ENCODE results near the gene AFP. TPM values are rescaled to one million over a fixed set of nuclear protein-coding genes. Genes with fewer than 3 reads are reported as not detected.

The AFP gene
- total RNA-seq, 1 donor: not detected

DNA sequence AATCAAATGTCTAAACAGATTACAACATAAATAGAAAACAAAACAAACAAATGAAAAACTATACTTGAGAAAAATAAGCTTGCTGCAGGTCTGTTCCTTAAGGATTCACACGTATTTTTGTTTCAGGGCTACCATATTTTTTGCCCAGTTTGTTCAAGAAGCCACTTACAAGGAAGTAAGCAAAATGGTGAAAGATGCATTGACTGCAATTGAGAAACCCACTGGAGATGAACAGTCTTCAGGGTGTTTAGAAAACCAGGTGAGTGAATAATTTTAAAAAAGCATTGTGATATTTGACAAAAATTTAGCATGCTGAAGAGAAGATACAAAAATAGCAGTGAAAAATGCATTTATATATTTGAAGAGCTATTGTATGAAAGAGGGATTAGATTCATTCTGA, 2.0 kb downstream of the AFP start:
- no peak for DNase-seq (ENCODE audit: insufficient read length, low spot score, missing footprints)
- H3K36me3 ChIP-seq (ENCODE audit: insufficient read depth, low read length): no peaks in the 10 kb centered on the region
- no peak overlapping the region for H2AFZ ChIP-seq (ENCODE audit: low read length)
- no peaks in the 10 kb centered on the region for H3K9me3 ChIP-seq (ENCODE audit: low read depth, low read length)
- no peaks in the 10 kb centered on the region for H3K79me2 ChIP-seq (ENCODE audit: insufficient read depth, low read length)
- no peak overlapping the region for H3K4me2 ChIP-seq (ENCODE audit: insufficient read depth, low read length)
- no peak overlapping the region for H3K27ac ChIP-seq (ENCODE audit: low read depth, low read length)
- TF ChIP-seq, protein P1, sequence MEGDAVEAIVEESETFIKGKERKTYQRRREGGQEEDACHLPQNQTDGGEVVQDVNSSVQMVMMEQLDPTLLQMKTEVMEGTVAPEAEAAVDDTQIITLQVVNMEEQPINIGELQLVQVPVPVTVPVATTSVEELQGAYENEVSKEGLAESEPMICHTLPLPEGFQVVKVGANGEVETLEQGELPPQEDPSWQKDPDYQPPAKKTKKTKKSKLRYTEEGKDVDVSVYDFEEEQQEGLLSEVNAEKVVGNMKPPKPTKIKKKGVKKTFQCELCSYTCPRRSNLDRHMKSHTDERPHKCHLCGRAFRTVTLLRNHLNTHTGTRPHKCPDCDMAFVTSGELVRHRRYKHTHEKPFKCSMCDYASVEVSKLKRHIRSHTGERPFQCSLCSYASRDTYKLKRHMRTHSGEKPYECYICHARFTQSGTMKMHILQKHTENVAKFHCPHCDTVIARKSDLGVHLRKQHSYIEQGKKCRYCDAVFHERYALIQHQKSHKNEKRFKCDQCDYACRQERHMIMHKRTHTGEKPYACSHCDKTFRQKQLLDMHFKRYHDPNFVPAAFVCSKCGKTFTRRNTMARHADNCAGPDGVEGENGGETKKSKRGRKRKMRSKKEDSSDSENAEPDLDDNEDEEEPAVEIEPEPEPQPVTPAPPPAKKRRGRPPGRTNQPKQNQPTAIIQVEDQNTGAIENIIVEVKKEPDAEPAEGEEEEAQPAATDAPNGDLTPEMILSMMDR (IDR thresholded peaks at IDR 0.05; ENCODE audit: extremely low read depth, low read depth, low read length): no peak
- H3K4me3 ChIP-seq (ENCODE audit: insufficient read depth, low read length): no peak overlapping the region
- peaks cover 2% of the 10 kb centered on the region for H3K4me1 ChIP-seq (ENCODE audit: insufficient read depth, low read length)
- peaks cover 17% of the 10 kb centered on the region for H3K27me3 ChIP-seq (ENCODE audit: insufficient read depth, low read length)
- no peaks in the 10 kb centered on the region for H4K20me1 ChIP-seq (ENCODE audit: insufficient read depth, low read length)

DNA sequence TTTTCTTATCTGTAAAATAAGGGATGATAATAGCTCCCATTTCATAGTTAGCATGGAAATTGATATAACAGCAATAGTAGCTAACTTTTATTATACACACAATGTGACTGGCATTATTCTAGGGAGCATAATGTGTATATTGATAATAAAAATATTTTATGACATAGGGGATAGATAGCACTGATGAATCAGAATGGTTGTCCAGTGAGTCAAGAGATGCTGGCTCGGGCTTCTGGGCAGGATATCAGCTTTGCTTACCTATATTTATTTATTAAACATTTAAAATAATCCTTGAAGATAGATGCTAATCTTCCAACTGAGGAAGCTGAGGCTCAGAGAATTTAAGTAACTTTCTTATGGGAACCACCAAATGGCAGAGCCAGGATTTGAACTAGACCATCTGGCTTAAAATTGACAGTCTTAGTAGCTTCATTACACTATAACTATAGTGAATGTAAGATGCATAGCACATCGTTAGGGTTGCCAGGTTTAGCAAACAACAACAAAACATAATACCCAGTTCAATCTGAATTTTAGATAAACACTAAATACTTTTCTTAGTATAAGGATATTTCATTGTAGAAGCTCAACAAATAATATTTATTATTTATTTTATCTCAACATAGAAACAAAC, 2.7 kb downstream of the AFP start:
- Histone ChIP-seq H3K79me2 (ENCODE audit: insufficient read depth, low read length) (no peaks in the 10 kb centered on the region), H3K27me3 (ENCODE audit: insufficient read depth, low read length) (peaks cover 16% of the 10 kb centered on the region), H3K36me3 (ENCODE audit: insufficient read depth, low read length) (no peaks in the 10 kb centered on the region), H2AFZ (ENCODE audit: low read length) (no peak overlapping the region), H3K4me3 (ENCODE audit: insufficient read depth, low read length) (no peak overlapping the region), H4K20me1 (ENCODE audit: insufficient read depth, low read length) (no peaks in the 10 kb centered on the region), H3K4me1 (ENCODE audit: insufficient read depth, low read length) (peaks cover 2% of the 10 kb centered on the region), H3K4me2 (ENCODE audit: insufficient read depth, low read length) (no peak overlapping the region), H3K27ac (ENCODE audit: low read depth, low read length) (no peak overlapping the region), H3K9me3 (ENCODE audit: low read depth, low read length) (no peaks in the 10 kb centered on the region)
- TF ChIP-seq, protein P1 (IDR thresholded peaks at IDR 0.05; ENCODE audit: extremely low read depth, low read depth, low read length): no peak
- no peak for DNase-seq (ENCODE audit: insufficient read length, low spot score, missing footprints)

DNA sequence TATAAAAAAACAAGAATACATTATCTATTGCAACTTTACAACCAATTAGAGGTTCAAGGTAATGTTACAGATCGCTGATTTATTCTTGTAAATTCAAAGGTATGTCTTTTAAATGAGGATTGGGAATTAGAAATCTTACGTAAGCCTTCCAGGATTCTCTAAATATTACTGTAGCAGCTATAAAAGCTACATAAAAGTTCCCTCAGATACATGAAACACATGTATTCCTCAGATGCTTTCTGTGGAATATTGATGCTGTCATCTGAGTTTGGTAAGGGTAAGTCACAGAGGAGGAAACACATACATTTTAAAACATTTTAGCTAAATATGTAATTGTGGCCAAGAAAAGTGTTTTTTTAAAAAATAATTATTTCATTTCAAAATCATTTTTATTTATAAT, 3.4 kb downstream of the AFP start:
- no peak overlapping the region for H3K4me3 ChIP-seq (ENCODE audit: insufficient read depth, low read length)
- peaks cover 19% of the 10 kb centered on the region for H3K27me3 ChIP-seq (ENCODE audit: insufficient read depth, low read length)
- H4K20me1 ChIP-seq (ENCODE audit: insufficient read depth, low read length): no peaks in the 10 kb centered on the region
- H3K4me2 ChIP-seq (ENCODE audit: insufficient read depth, low read length): no peak overlapping the region
- no peak for DNase-seq (ENCODE audit: insufficient read length, low spot score, missing footprints)
- H3K36me3 ChIP-seq (ENCODE audit: insufficient read depth, low read length): no peaks in the 10 kb centered on the region
- H3K4me1 ChIP-seq (ENCODE audit: insufficient read depth, low read length): peaks cover 2% of the 10 kb centered on the region
- no peak overlapping the region for H2AFZ ChIP-seq (ENCODE audit: low read length)
- no peak overlapping the region for H3K27ac ChIP-seq (ENCODE audit: low read depth, low read length)
- H3K79me2 ChIP-seq (ENCODE audit: insufficient read depth, low read length): no peaks in the 10 kb centered on the region
- H3K9me3 ChIP-seq (ENCODE audit: low read depth, low read length): no peaks in the 10 kb centered on the region
- TF ChIP-seq, protein P1 (IDR thresholded peaks at IDR 0.05; ENCODE audit: extremely low read depth, low read depth, low read length): no peak

DNA sequence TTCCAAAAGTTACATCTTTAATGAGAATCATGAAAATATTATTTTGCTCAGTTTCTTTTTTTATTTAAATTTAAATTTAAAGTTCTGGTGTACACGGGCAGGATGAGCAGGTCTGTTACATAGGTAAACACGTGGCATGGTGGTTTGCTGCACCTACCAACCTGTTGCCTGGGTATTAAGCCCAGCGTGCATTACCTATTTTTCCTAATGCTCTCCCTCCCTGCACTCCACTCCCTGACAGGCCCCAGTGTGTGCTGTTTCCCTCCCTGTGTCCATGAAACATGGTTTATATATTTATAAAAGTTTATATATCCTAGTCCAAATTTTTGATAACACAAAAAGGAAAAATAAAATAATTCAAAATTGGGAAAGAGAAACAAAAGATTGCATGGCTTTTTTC, 4.0 kb downstream of the AFP start:
- Histone ChIP-seq H3K9me3 (ENCODE audit: low read depth, low read length) (no peaks in the 10 kb centered on the region), H3K4me3 (ENCODE audit: insufficient read depth, low read length) (no peak overlapping the region), H4K20me1 (ENCODE audit: insufficient read depth, low read length) (no peaks in the 10 kb centered on the region), H3K27ac (ENCODE audit: low read depth, low read length) (no peak overlapping the region), H3K36me3 (ENCODE audit: insufficient read depth, low read length) (no peaks in the 10 kb centered on the region), H2AFZ (ENCODE audit: low read length) (no peak overlapping the region), H3K79me2 (ENCODE audit: insufficient read depth, low read length) (no peaks in the 10 kb centered on the region), H3K4me2 (ENCODE audit: insufficient read depth, low read length) (no peak overlapping the region), H3K27me3 (ENCODE audit: insufficient read depth, low read length) (peaks cover 20% of the 10 kb centered on the region), H3K4me1 (ENCODE audit: insufficient read depth, low read length) (peaks cover 2% of the 10 kb centered on the region)
- no peak for DNase-seq (ENCODE audit: insufficient read length, low spot score, missing footprints)
- TF ChIP-seq, protein P1 (IDR thresholded peaks at IDR 0.05; ENCODE audit: extremely low read depth, low read depth, low read length): no peak

Data from osteoblast (primary cell).